ENCODE results near the gene DXO.
A peak's percentile ranks its signal among the peaks of the same experiment; 100 is the strongest.
"Not testable (repeated sequence)": the region's sequence is repeated elsewhere in the genome, so short reads cannot be mapped to it uniquely, and the experiment has no call there.

The DXO gene

GRCh38 chr6:31971993-31972708 lies at the start of gene DXO:
TSS of gene DXO (minus strand) at chr6:31972138. CDS start at chr6:31971675, 463 bp downstream.
- peak; percentile 98 for DNase-seq (ENCODE audit: low spot score)

GRCh38 chr6:32014547-32014946 lies 42.6 kb upstream of the DXO start, which contains the start of gene C4B:
TSS of gene C4B (plus strand) at chr6:32014795. CDS start at chr6:32014846, 51 bp downstream.
- not testable (repeated sequence) for DNase-seq (ENCODE audit: low spot score)

- DNase-seq (ENCODE audit: low spot score) = not testable (repeated sequence)
Measured at GRCh38 chr6:32013738-32014137, 41.8 kb upstream of the DXO start.

GRCh38 chr6:32012941-32013617 lies 41.1 kb upstream of the DXO start:
- not testable (repeated sequence) for DNase-seq (ENCODE audit: low spot score)

- not testable (repeated sequence) for DNase-seq (ENCODE audit: low spot score)
Measured at GRCh38 chr6:32010856-32011530, 39.1 kb upstream of the DXO start.

GRCh38 chr6:32009537-32009936 lies 37.6 kb upstream of the DXO start:
- DNase-seq (ENCODE audit: low spot score) = not testable (repeated sequence)

- DNase-seq (ENCODE audit: low spot score) = not testable (repeated sequence)
Measured at GRCh38 chr6:32008616-32009015, 36.7 kb upstream of the DXO start.

GRCh38 chr6:32008037-32008436 lies 36.1 kb upstream of the DXO start:
- DNase-seq (ENCODE audit: low spot score) = not testable (repeated sequence)

- not testable (repeated sequence) for DNase-seq (ENCODE audit: low spot score)
Measured at GRCh38 chr6:32007086-32007485, 35.1 kb upstream of the DXO start.

GRCh38 chr6:32005991-32006529 lies 34.1 kb upstream of the DXO start:
- DNase-seq (ENCODE audit: low spot score) = not testable (repeated sequence)

- DNase-seq (ENCODE audit: low spot score) = not testable (repeated sequence)
Measured at GRCh38 chr6:32005538-32005880, 33.6 kb upstream of the DXO start.

- DNase-seq (ENCODE audit: low spot score) = not testable (repeated sequence)
Measured at GRCh38 chr6:32004864-32005537, 33.1 kb upstream of the DXO start.

GRCh38 chr6:32004393-32004792 lies 32.5 kb upstream of the DXO start:
- DNase-seq (ENCODE audit: low spot score) = not testable (repeated sequence)

- not testable (repeated sequence) for DNase-seq (ENCODE audit: low spot score)
Measured at GRCh38 chr6:32003301-32003700, 31.4 kb upstream of the DXO start.

GRCh38 chr6:32002546-32003268 lies 30.8 kb upstream of the DXO start:
- not testable (repeated sequence) for DNase-seq (ENCODE audit: low spot score)

GRCh38 chr6:31996385-31996784 lies 24.4 kb upstream of the DXO start:
- DNase-seq (ENCODE audit: low spot score) = not testable (repeated sequence)

- DNase-seq (ENCODE audit: low spot score) = not testable (repeated sequence)
Measured at GRCh38 chr6:31994421-31994820, 22.5 kb upstream of the DXO start.

GRCh38 chr6:31989363-31989762 lies 17.4 kb upstream of the DXO start:
- not testable (repeated sequence) for DNase-seq (ENCODE audit: low spot score)

- DNase-seq (ENCODE audit: low spot score) = not testable (repeated sequence)
Measured at GRCh38 chr6:31981744-31982143, 9.8 kb upstream of the DXO start, which contains the start of gene C4A. TSS of gene C4A (plus strand) at chr6:31982057. CDS start at chr6:31982108, 51 bp downstream.

GRCh38 chr6:31980998-31981397 lies 9.1 kb upstream of the DXO start:
- not testable (repeated sequence) for DNase-seq (ENCODE audit: low spot score)

All from AG20443 (cell line).